Embryonic facial prominence (tissue), 1 donor: ENCODE data around the gene ZMYND15.

Source experiments
- DNase-seq: peaks from one replicate; pipeline ENCODE4 v3.0.0-alpha.2; 2016; ENCODE audit errors: extremely low spot score

Gene ZMYND15

GRCh38 chr17:4742133-4742532, 2.5 kb downstream of the ZMYND15 start:
- no peak for DNase-seq

- DNase-seq = no peak
These were observed 3.0 kb downstream of the ZMYND15 start for GRCh38 chr17:4742629-4743028.

- DNase-seq = no peak
These were observed 3.6 kb downstream of the ZMYND15 start for GRCh38 chr17:4743216-4743615.

- no peak for DNase-seq
These were observed 4.3 kb downstream of the ZMYND15 start for GRCh38 chr17:4743898-4744297.

- no peak for DNase-seq
These were observed 5.7 kb downstream of the ZMYND15 start for GRCh38 chr17:4744999-4745969.

GRCh38 chr17:4747847-4748246, 8.2 kb downstream of the ZMYND15 start:
- no peak for DNase-seq

GRCh38 chr17:4748686-4749085, 9.1 kb downstream of the ZMYND15 start:
- no peak for DNase-seq

GRCh38 chr17:4750606-4751005, 11.0 kb downstream of the ZMYND15 start:
- no peak for DNase-seq

- no peak for DNase-seq
These were observed 12.3 kb downstream of the ZMYND15 start for GRCh38 chr17:4751932-4752331.

GRCh38 chr17:4753392-4753791, 13.8 kb downstream of the ZMYND15 start:
- no peak for DNase-seq

- no peak for DNase-seq
These were observed 20.2 kb downstream of the ZMYND15 start for GRCh38 chr17:4759776-4760236.

- no peak for DNase-seq
These were observed 25.0 kb downstream of the ZMYND15 start for GRCh38 chr17:4764595-4764994.

- DNase-seq = no peak
These were observed 26.6 kb downstream of the ZMYND15 start for GRCh38 chr17:4766201-4766600.

- DNase-seq = no peak
These were observed 27.1 kb downstream of the ZMYND15 start for GRCh38 chr17:4766723-4767122.

GRCh38 chr17:4768298-4768697, 28.7 kb downstream of the ZMYND15 start:
- DNase-seq = no peak

- no peak for DNase-seq
These were observed 30.0 kb downstream of the ZMYND15 start for GRCh38 chr17:4769628-4770027.

GRCh38 chr17:4771519-4772234, 32.0 kb downstream of the ZMYND15 start, which contains the start of gene TM4SF5:
TM4SF5 (plus strand) TSS chr17:4771886; CDS start chr17:4771923, 37 bp downstream.
- no peak for DNase-seq

GRCh38 chr17:4772235-4772613, 32.6 kb downstream of the ZMYND15 start:
- DNase-seq = no peak

- DNase-seq = no peak
These were observed 38.5 kb downstream of the ZMYND15 start for GRCh38 chr17:4777969-4778760.

- DNase-seq = no peak
These were observed 40.8 kb downstream of the ZMYND15 start for GRCh38 chr17:4780325-4780955.

GRCh38 chr17:4782652-4783051, 43.0 kb downstream of the ZMYND15 start:
- DNase-seq = no peak
